ENCODE measurements around the gene LGR4.
"Not testable (repeated sequence)": the region's sequence is repeated elsewhere in the genome, so short reads cannot be mapped to it uniquely, and the experiment has no call there.

Gene LGR4

GRCh38 chr11:27347359-27348339 is 124.9 kb downstream of the LGR4 start:
- DNase-seq (ENCODE audit: low read depth) = no peak

GRCh38 chr11:27339941-27340340 is 132.6 kb downstream of the LGR4 start:
- no peak for DNase-seq (ENCODE audit: low read depth)

- DNase-seq (ENCODE audit: low read depth) = not testable (repeated sequence)
These were observed 137.8 kb downstream of the LGR4 start for GRCh38 chr11:27334764-27335163.

DNA sequence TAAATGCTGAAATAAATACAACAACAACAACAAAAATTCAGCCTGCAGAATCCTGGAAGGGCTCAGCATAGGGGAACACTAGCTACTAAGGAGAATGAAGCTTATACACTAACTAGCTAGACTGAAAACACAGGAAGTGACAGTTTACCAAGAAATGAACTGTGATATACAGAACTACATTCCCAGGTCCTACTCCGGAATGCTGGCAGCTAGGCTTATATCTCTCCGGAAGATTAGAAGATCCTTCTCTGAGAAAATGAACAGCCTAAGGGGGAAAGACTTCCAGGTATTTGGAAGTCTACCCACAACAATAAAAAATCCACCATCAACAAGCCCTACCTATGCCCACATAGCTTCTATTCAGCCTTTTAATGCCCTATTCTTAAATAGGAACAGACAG is 140.6 kb downstream of the LGR4 start:
- no peak for DNase-seq (ENCODE audit: low read depth)

DNA sequence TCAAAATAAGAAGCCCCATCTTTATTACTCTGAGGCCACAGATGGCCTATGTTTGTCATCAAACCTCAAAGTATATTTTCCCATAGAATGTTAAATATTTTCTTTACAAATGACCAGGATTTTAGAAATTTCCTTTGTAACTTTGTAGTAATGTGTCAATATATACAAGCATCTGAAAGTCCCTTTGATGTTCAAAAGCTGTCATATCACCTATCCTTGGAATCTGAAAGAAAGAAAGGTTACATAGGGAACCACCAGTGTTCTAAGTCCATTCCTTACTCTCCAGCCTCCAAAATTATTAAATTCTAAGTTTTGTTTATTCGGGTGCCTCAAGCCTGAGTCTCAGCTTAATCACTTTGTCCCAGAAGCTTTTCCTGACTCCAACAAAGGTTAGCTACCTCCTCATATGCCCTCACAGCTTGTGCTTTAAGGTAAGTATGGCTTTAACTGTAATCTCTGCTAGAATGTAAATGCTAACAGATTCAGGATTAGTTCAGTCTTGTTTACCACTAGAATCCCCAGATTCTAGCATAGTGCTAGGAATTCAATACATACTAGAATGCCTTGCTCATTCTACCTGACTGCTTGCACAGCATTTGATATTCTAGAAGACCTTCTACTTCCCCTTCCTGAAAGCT is 141.8 kb downstream of the LGR4 start:
- DNase-seq (ENCODE audit: low read depth) = no peak

DNA sequence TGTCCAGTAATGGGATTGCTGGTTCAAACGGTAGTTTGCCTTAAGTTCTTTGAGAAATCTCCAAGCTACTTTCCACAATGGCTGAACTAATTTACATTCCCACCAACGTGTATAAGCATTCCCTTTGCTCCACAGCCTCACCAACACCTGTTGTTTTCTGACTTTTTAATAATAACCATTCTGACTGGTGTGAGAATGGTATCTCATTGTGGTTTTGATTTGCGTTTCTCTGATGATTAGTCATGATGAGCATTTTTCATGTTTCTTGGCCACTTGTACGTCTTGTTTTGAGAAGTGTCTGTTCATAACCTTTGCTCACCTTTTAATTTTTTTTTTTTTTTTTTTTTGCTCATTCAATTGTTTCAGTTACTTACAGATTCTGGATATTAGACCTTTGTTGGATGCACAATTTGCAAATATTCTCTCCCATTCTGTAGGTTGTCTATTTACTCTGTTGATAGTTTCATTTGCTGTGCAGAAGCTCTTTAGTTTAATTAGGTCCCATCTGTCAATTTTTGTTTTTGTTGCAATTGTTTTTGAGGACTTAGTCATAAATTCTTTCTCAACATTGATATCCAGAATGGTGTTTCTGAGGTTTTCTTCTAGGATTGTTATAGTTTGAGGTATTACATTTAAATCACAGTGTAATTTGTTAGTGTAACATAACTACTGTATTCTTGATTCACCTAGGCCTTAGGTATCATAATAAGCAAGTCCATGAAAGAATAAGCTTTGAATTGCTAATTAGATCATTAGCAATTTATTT is 142.5 kb downstream of the LGR4 start:
- DNase-seq (ENCODE audit: low read depth) = no peak

DNA sequence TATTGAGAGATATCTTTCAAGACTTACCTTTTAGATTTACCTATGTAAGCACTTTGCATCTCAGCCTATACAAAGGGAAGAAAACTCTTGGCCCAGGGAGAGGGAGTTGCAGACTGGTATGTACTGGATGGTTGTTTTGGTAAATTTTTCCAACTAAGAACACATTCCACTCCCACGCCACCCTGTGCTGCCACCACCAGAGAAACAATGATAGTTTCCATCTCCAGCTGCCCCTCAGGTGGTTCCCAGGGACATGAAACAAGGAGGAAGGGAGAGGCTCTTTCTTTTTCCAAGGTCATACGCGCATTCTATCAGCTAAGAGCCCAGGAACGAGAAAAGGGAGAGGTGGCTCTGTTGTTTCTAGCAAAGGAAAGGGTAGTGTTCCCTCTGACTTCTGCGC is 144.0 kb downstream of the LGR4 start:
- DNase-seq (ENCODE audit: low read depth) = no peak

DNA sequence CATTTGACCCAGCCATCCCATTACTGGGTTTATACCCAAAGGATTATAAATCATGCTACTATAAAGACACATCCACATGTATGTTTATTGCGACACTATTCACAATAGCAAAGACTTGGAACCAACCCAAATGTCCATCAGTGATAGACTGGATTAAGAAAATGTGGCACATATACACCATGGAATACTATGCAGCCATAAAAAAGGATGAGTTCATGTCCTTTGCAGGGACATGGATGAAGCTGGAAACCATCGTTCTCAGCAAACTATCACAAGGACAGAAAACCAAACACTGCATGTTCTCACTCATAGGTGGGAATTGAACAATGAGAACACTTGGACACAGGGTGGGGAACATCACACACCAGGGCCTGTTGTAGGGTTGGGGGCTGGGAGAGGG is 145.5 kb downstream of the LGR4 start:
- not testable (repeated sequence) for DNase-seq (ENCODE audit: low read depth)

DNA sequence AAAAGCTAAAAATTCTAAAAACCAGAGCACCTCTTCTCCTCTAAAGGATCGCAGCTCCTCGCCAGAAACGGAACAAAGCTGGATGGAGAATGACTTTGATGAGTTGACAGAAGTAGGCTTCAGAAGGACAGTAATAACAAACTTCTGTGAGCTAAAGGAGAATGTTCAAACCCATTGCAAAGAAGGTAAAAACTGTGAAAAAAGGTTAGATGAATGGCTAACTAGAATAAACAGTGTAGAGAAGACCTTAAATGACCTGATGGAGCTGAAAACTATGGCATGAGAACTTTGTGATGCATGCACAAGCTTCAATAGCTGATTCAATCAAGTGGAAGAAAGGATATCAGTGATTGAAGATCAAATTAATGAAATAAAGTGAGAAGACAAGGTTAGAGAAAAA is 150.4 kb downstream of the LGR4 start:
- not testable (repeated sequence) for DNase-seq (ENCODE audit: low read depth)

- DNase-seq (ENCODE audit: low read depth) = not testable (repeated sequence)
These were observed 151.2 kb downstream of the LGR4 start for GRCh38 chr11:27321340-27321739.

DNA sequence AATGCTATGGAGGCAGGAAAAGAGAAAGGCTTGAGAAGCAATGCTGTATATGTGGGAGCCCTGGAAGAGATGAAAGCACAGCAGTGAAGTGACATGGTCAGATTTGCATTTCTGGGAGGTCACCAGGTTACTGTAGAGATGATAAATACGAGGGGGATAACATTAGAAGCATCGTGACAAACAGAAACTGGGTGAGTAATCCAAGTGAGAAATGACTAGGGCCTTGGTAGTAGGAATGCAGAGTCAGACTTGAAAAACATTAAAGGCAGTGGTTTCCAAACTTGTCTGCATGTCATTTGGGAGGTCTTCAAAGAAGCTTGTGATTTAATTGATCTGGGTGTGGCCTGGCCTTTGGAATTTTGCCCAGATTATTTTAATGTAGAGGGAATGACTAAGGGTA is 153.5 kb downstream of the LGR4 start:
- no peak for DNase-seq (ENCODE audit: low read depth)

DNA sequence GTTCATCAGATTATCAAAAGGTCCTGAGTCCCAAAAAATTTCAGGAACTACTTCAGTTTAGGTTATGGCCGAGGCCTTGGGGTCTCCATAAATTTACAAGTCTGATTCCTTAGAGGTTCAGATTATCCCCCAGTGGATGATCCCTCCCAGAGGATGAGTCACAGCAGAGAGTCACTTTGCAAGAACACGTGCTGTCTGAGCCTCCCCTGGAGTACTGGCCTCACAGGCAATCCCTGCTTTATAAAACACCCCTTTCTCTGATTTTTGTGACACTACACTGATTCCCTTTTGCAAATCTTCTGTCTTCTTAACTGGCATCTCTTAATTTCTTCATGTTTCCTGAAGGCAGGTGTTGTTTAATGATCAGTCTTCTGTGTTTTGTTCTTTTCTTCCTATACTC is 154.8 kb downstream of the LGR4 start:
- no peak for DNase-seq (ENCODE audit: low read depth)

All from activated T-helper 9 cell treated with anti-CD3 and anti-CD28 coated beads, Interleukin-2, amount 50 U/mL, for 16 hours (primary cell).